Adrenal gland (tissue), 5 donors: ENCODE measurements around the gene C18orf32.

ENCODE experiments used
- POLR2A ChIP-seq, 2 donors: fragments of 450-650 bp; IDR thresholded peaks; one replicate each; pipeline ENCODE4 v1.6.1; 2017; ENCODE audit warnings: antibody characterized with exemption in 2 of 2, mild to moderate bottlenecking in 2 of 2, moderate library complexity in 1 of 2
- TF ChIP-seq, protein P1 (sequence below), 6 experiments: fragments of 450-650 bp in 4 of 6; fragments of 200-600 bp in 2 of 6; sonication (generic) in 1 of 6; IDR thresholded peaks; 1 replicate in 5 of 6; 2 replicates in 1 of 6; pipeline versions ENCODE4 v1.5.1 to v1.8.0; 2016 to 2021; ENCODE audit warnings: antibody characterized with exemption in 6 of 6, mild to moderate bottlenecking in 2 of 6, moderate library complexity in 1 of 6
- donor health status: DM: no; HTN: no; CAD: no.

GRCh38 chr18:49444581-49444980, 42.5 kb downstream of the C18orf32 start:
- TF ChIP-seq, protein P1, sequence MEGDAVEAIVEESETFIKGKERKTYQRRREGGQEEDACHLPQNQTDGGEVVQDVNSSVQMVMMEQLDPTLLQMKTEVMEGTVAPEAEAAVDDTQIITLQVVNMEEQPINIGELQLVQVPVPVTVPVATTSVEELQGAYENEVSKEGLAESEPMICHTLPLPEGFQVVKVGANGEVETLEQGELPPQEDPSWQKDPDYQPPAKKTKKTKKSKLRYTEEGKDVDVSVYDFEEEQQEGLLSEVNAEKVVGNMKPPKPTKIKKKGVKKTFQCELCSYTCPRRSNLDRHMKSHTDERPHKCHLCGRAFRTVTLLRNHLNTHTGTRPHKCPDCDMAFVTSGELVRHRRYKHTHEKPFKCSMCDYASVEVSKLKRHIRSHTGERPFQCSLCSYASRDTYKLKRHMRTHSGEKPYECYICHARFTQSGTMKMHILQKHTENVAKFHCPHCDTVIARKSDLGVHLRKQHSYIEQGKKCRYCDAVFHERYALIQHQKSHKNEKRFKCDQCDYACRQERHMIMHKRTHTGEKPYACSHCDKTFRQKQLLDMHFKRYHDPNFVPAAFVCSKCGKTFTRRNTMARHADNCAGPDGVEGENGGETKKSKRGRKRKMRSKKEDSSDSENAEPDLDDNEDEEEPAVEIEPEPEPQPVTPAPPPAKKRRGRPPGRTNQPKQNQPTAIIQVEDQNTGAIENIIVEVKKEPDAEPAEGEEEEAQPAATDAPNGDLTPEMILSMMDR (IDR thresholded peaks at IDR 0.05): no peak
- no peak for TF ChIP-seq POLR2A (IDR thresholded peaks at IDR 0.05)
